HG03457 (cell line): ENCODE data around the gene NR1D2.
A peak's percentile ranks its signal among the peaks of the same experiment; 100 is the strongest.
"Not testable (repeated sequence)": the region's sequence is repeated elsewhere in the genome, so short reads cannot be mapped to it uniquely, and the experiment has no call there.

Experiments
- ATAC-seq: cut with Tn5 transposase; IDR thresholded peaks from one replicate; pipeline ENCODE4 v1.9.1; 2021; ENCODE audit warnings: moderate number of reproducible peaks; ENCODE audit not compliant: unreplicated experiment

NR1D2 gene

DNA sequence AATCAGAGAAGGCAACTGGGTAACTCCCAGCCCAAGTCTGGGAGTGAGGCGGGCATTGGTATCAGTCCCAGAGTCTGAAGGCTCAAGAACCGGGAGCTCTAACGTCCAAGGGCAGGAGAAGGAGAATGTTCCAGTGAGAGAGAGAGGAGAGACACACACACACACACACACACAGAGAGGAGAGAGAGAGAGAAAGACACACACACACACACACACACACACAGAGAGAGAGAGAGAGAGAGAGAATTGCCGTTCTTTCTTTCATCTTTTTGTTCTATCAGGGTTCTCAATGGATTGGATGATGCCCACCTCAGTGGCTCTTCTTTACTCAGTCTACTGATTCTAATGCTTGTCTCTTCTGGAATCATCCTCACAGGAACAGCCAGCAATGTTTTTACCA is 57.0 kb downstream of the NR1D2 start:
- ATAC-seq = no peak

DNA sequence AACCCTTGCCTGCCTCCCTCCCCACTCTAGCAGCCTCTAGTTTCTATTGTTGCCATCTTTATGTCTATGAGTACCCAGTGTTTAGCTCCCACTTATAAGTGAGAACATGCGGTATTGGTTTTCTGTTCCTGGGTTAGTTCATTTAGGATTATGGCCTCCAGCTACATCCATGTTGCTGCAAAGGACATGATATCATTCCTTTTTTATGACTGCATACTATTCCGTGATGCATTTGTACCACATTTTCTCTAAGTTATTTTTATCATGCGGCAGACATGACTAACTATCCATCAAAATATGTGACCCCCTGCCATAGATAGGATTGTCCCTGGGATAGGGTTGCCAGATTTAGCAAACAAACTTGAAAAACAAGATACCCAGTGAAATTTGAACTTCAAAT is 58.4 kb downstream of the NR1D2 start:
- ATAC-seq = no peak

DNA sequence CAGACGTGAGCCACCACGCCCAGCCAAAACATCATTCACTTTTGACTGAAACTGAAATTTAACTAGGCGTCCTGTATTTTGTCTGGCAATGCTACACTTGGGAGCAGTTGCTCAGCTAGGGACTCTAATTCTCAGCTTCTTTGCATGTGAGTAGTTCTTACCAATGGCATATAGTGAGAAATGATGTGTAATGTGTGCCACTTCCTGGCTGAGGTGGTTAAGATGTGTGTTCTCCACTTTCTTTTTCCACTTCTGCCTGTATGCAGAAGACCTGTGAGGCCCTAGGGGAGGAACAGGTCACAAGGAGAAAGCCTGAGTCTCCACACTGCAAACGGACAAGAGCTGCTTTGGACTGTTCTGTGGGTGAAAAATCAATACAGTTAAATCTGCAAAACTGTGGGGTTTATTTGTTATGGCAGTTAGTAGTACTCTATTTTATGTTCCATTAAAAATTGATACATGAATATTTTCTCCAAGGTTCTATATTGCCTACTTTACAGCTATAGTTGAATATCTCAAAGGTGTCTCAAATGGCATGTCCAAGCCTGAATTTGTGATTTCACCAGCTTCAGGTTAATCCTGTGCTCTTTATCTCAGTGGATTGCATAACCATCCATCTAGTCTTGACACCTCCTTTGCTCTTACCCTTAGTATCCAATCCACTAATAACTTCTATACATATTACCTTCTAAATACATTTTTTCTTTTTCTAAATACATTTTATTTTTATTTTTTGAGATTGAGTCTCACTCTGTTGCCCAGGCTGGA is 59.3 kb downstream of the NR1D2 start:
- ATAC-seq = peak; percentile 90

DNA sequence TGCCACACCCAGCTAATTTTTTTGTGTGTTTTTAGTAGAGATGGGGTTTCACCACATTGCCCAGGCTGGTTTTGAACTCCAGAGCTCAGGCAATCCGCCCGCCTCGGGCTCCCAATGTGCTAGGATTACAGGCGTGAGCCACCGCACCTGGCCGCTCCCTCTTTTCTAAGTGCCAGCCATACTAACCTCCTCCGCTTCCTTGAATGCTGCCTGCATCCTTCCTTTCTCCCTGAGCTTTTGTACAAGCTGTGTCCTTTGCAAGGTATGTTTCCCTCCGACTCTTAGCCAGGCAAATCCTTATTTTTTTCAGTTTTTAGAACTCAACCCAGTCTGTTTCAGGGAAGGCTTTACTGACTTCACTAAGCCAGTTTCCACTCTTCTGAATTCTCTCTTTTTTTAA is 60.6 kb downstream of the NR1D2 start:
- no peak for ATAC-seq

DNA sequence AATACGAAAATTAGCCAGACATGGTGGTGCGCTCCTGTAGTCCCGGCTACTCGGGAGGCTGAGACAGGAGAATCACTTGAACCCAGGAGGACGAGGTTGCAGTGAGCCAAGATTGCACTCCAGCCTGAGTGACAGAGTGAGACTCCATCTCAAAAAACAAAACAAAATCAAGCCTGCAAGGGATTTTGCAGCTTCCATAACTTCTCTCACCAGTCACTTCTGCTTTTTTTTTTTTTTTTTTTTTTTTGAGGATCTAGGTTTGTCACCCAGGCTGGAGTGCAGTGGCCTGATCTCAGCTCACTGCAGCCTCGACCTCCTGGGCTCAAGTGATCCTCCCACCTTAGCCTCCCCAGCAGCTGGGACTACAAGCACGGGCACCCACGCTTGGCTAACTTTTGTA is 65.7 kb downstream of the NR1D2 start:
- not testable (repeated sequence) for ATAC-seq

DNA sequence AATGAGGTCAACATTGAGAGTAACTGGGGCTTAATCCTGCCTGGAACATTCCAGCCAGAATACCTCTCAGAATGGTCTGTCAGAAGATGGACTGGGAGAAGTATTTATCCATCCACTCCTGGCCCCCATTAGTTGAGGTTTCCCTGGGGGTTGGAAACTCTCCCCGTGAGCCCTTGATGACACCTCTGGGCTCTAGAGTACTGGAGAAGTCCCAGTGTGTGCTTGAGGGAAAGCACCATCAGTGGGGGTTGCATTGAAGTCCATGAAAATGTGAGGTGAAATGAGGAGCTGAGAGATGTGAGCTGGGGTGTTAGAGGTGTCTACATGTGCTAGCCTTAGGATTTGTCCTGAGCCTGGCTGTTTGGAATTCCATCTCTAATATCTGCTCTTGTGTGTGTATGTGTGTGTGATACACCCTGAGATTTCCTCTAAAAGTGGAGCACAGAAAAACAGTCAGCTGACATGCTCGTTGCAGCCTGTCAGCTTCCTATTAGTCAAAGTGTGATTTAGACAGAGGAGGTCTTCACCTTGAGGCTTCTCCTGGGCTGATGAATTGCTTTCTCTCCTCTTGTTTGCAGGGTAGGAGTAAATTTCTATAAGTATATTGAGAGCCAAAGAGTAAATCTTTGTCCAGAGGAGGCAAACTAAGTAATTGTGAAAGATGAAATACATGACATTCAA is 67.6 kb downstream of the NR1D2 start:
- ATAC-seq = no peak

DNA sequence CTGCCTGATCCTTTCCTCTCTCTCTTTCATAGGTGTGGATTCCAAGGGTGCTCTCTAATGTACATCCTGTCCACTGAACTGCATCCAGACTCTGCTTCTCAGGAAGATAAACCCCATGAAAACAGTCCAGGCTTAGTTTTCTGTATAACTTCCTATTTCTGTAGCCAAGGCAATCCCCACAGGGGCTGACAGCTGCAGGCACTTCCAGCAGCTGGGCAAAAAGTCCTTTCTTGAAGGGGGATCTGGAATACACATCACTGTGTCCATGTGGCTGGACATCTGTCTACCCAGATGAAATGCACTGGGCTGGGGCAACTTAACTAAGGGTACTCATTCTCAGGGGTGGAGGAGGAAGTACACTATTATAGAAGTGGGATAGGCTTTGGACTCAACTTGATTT is 72.2 kb downstream of the NR1D2 start:
- no peak for ATAC-seq

DNA sequence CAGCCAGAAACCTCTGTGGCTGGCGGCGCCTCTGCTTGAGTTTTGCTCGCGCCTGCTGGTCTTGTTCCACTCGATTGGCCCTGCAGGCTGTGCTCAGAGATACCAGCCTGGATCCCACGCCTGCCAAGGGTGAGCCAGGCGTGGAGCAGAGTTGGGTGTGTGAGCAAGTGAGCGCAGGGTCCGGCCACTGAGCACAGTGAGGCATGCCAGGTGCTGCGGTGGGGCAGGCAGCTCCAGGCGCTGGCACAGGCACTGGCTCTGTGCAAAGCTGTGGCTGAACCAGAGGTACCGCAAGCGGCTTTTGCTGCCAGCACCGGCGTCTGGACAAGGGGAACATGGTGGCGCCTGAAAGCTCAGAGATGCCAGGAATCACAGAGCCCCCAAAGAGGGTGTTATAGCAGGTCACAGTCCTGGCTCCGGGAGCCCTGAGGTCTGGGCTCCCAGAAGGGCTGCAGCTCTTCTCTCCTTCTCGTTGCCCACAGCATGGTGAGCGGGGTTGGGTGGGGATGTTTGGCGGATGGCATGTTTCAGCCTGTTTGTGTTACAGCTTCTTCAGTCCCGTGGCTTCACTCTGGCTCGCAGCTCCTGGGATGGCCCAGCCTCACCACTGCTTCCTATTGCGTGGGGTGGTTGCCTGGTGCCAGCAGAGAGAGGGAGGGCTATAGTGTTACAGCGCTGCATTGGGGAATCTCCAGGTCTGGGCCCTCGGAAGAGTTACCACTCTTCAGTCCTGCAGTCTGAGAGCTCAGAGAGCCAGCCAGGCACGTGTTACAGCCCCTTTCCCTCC is 73.9 kb downstream of the NR1D2 start:
- ATAC-seq = no peak

DNA sequence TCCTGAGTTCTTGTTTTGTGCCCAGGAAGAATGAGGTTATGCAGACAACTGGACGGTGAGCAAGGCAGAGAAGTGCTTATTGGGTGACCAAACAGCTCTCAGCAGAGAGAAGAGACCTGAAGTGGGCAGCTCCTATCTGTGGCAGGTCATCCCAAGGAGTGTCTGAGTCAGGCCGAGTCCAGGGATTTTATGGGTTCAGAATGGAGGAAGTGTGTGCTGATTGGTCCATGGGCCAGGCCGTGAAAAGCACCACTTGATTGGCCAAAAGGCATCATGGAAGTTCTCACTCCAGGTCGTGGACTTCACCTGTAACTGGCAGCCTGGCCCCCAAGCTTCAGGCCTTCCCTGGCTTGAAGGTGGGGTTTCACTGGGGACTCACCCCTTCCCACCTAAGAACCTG is 74.5 kb downstream of the NR1D2 start:
- ATAC-seq = no peak

DNA sequence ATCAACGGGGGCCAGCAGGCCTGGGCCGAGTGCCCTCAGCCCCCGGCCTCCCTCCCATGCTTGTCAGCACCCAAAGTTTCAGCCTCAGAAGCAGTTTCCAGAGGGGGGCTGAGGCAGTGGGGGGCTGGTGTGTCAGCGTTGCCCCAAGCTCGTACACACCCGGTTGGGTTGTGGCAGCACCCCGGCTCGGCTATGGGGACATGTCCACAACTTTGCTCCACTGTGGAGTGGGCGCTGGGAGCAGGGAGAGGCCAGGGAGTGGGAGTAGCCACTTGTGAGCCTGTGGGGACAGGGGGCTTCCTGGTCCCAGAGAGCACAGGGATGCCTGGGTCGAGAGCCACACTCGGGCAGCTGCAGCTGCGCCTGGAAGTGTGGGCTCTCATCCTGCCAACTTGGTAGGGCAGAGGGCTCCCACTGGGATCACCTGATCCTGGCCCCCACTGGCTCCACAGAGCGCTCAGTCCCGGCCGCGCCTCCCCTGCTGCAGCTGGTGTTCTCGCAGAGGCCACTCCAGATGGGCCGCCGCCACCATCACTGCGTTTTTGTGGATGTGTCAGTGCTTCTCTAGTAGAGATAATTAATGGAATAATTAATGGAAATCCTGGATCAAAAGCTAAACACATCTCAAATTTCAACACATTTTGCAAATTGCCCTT is 75.1 kb downstream of the NR1D2 start:
- ATAC-seq = no peak

DNA sequence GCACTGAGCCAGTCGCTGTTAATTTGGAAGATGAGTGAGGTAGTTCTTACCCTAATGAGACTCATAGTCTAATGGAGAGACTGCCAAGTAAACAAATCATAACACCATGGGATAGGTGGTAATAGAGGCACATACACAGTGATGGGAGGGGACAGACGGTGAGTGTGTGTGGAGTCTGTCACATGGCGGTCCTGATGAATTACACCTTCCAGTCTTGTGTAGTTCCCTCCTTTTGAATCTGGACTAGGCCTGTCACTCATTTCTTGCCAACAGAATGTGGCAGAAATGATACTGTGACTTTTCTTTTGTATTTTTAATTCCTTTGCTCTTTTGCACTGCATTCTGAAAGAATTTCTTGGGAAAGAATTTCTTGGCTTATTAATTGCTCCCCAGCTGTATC is 78.1 kb downstream of the NR1D2 start:
- ATAC-seq = no peak

DNA sequence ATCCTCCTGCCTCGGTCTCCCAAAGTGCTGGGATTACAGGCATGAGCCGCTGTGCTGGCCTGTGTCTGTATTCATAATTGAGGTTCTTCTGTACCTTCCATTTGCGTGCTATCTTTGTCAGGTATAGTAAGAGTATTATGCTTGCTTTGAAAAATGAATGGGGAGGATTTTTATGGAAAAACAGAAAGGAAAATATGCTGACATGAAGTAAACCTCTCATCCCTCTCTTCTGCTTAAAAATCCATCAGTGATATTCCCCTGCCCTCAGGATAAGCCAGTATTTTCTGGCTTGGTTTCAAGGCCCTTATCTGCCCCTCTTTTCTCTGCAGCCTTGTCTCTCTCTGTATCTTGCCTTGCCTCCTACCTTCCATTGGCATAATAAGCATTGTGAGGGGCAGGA is 80.7 kb downstream of the NR1D2 start:
- no peak for ATAC-seq

DNA sequence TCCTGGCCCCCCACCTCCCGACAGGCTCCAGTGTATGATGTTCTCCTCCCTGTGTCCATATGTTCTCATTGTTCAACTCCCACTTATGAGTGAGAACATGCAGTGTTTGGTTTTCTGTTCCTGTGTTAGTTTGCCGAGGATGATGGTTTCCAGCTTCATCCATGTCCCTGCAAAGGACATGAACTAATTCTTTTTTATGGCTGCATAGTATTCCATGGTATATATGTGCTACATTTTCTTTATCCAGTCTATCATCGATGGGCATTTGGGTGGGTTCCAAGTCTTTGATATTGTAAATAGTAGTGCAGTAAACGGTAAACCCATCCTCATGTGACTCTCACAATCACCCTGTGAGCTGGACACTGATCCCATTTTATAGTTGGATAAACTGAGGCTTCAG is 81.6 kb downstream of the NR1D2 start:
- not testable (repeated sequence) for ATAC-seq

DNA sequence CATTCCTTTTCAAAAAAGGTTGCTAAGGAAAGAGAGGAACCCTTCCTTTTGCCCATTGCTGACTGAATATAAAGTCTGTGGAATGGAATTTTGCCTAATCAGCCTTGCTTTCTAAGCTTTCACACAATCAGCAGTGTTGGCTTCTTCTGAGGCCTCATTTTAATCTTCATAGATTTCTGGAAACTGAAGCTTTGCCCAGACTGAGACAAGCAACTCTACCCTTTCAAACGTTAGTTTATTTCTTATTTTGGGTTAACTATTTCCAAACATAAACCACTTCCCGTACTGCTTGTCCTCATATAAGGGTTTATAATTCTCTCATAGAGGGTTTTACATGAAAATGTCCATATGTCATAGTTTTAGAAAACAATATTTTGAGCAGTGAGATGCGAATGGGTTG is 82.9 kb downstream of the NR1D2 start:
- no peak for ATAC-seq
